Adipocyte (in vitro differentiated cells): ENCODE data around the gene ABI2.
A peak's percentile ranks its signal among the peaks of the same experiment; 100 is the strongest.
"Not testable (repeated sequence)": the region's sequence is repeated elsewhere in the genome, so short reads cannot be mapped to it uniquely, and the experiment has no call there.

Source experiments
- DNase-seq: peaks from one replicate; pipeline ENCODE4 v3.0.0-alpha.2; 2015; ENCODE audit warnings: low read depth
- H3K27me3 ChIP-seq: replicated peaks from 2 replicates; pipeline ENCODE4 v1.7.0; 2013; ENCODE audit warnings: mild to moderate bottlenecking, low read length, moderate library complexity; ENCODE audit not compliant: control insufficient read depth, insufficient read depth
- H3K36me3 ChIP-seq: 2 replicates; pipeline ENCODE4 v1.7.0; 2013; ENCODE audit warnings: low read length, mild to moderate bottlenecking, moderate library complexity; ENCODE audit not compliant: control insufficient read depth, insufficient read depth, severe bottlenecking
- H3K4me1 ChIP-seq: 2 replicates; pipeline ENCODE4 v1.7.0; 2013; ENCODE audit warnings: mild to moderate bottlenecking, low read length, moderate library complexity; ENCODE audit not compliant: control insufficient read depth, insufficient read depth
- H3K4me3 ChIP-seq: 2 replicates; pipeline ENCODE4 v1.7.0; 2013; ENCODE audit warnings: mild to moderate bottlenecking, low read length, moderate library complexity
- H3K9ac ChIP-seq: 2 replicates; pipeline ENCODE4 v1.7.0; 2013; ENCODE audit warnings: mild to moderate bottlenecking, low read length, moderate library complexity
- H3K9me3 ChIP-seq: 2 replicates; pipeline ENCODE4 v1.7.0; 2013; ENCODE audit warnings: mild to moderate bottlenecking, low read length, moderate library complexity; ENCODE audit not compliant: control insufficient read depth

ABI2 gene

GRCh38 chr2:203359450-203359849 lies 31.3 kb downstream of the ABI2 start:
- Histone ChIP-seq H3K27me3 (no peaks in the 10 kb centered on the region), H3K9ac (no peak overlapping the region), H3K4me3 (no peak overlapping the region), H3K4me1 (peaks cover 3% of the 10 kb centered on the region), H3K36me3 (no peaks in the 10 kb centered on the region), H3K9me3 (no peaks in the 10 kb centered on the region)
- no peak for DNase-seq

GRCh38 chr2:203360833-203361430 lies 32.7 kb downstream of the ABI2 start:
- H3K9me3 ChIP-seq, result no peaks in the 10 kb centered on the region
- no peak overlapping the region for H3K9ac ChIP-seq
- H3K4me3 ChIP-seq, result no peak overlapping the region
- DNase-seq, result no peak
- H3K4me1 ChIP-seq, result peaks cover 3% of the 10 kb centered on the region
- H3K36me3 ChIP-seq, result no peaks in the 10 kb centered on the region
- H3K27me3 ChIP-seq, result no peaks in the 10 kb centered on the region

GRCh38 chr2:203361495-203361894 lies 33.3 kb downstream of the ABI2 start:
- Histone ChIP-seq H3K9me3 (no peaks in the 10 kb centered on the region), H3K27me3 (no peaks in the 10 kb centered on the region), H3K36me3 (no peaks in the 10 kb centered on the region), H3K4me1 (peaks cover 3% of the 10 kb centered on the region), H3K4me3 (no peak overlapping the region), H3K9ac (no peak overlapping the region)
- no peak for DNase-seq

- Histone ChIP-seq H3K27me3 (no peaks in the 10 kb centered on the region), H3K9ac (no peak overlapping the region), H3K4me1 (peaks cover 3% of the 10 kb centered on the region), H3K36me3 (no peaks in the 10 kb centered on the region), H3K9me3 (no peaks in the 10 kb centered on the region), H3K4me3 (no peak overlapping the region)
- DNase-seq, result peak; percentile 3
Measured at GRCh38 chr2:203361922-203362321, 33.7 kb downstream of the ABI2 start.

- H3K27me3 ChIP-seq, result no peaks in the 10 kb centered on the region
- no peak overlapping the region for H3K4me3 ChIP-seq
- H3K9me3 ChIP-seq, result no peaks in the 10 kb centered on the region
- H3K4me1 ChIP-seq, result peaks cover 3% of the 10 kb centered on the region
- no peak overlapping the region for H3K9ac ChIP-seq
- no peaks in the 10 kb centered on the region for H3K36me3 ChIP-seq
- DNase-seq, result no peak
Measured at GRCh38 chr2:203366639-203367466, 38.7 kb downstream of the ABI2 start.

GRCh38 chr2:203372706-203373105 lies 44.5 kb downstream of the ABI2 start:
- not testable (repeated sequence) for H3K9ac ChIP-seq, DNase-seq, H3K4me3 ChIP-seq, H3K4me1 ChIP-seq, H3K36me3 ChIP-seq, H3K27me3 ChIP-seq, H3K9me3 ChIP-seq

- H3K27me3 ChIP-seq, result no peaks in the 10 kb centered on the region
- no peak for DNase-seq
- H3K36me3 ChIP-seq, result no peaks in the 10 kb centered on the region
- no peaks in the 10 kb centered on the region for H3K4me1 ChIP-seq
- no peak overlapping the region for H3K4me3 ChIP-seq
- H3K9me3 ChIP-seq, result no peaks in the 10 kb centered on the region
- no peak overlapping the region for H3K9ac ChIP-seq
Measured at GRCh38 chr2:203376173-203376572, 48.0 kb downstream of the ABI2 start.

- Histone ChIP-seq H3K9me3 (no peaks in the 10 kb centered on the region), H3K36me3 (peaks cover 4% of the 10 kb centered on the region), H3K4me1 (no peaks in the 10 kb centered on the region), H3K27me3 (no peaks in the 10 kb centered on the region), H3K4me3 (no peak overlapping the region), H3K9ac (no peak overlapping the region)
- no peak for DNase-seq
Measured at GRCh38 chr2:203379156-203379555, 51.0 kb downstream of the ABI2 start.

GRCh38 chr2:203383038-203383437 lies 54.8 kb downstream of the ABI2 start:
- no peaks in the 10 kb centered on the region for H3K4me1 ChIP-seq
- no peak for DNase-seq
- no peaks in the 10 kb centered on the region for H3K27me3 ChIP-seq
- H3K9me3 ChIP-seq, result no peaks in the 10 kb centered on the region
- H3K9ac ChIP-seq, result no peak overlapping the region
- H3K36me3 ChIP-seq, result peaks cover 7% of the 10 kb centered on the region
- H3K4me3 ChIP-seq, result no peak overlapping the region

GRCh38 chr2:203388153-203388552 lies 60.0 kb downstream of the ABI2 start:
- H3K9ac ChIP-seq, H3K9me3 ChIP-seq, H3K27me3 ChIP-seq, H3K4me1 ChIP-seq, H3K4me3 ChIP-seq, DNase-seq: not testable (repeated sequence)
- peaks cover 11% of the 10 kb centered on the region for H3K36me3 ChIP-seq

- Histone ChIP-seq H3K9ac (no peak overlapping the region), H3K9me3 (no peaks in the 10 kb centered on the region), H3K27me3 (no peaks in the 10 kb centered on the region), H3K4me1 (no peaks in the 10 kb centered on the region), H3K36me3 (peaks cover 18% of the 10 kb centered on the region), H3K4me3 (no peak overlapping the region)
- no peak for DNase-seq
Measured at GRCh38 chr2:203394519-203395227, 66.5 kb downstream of the ABI2 start.
